Gastroesophageal sphincter (tissue), 4 donors: ENCODE measurements around the gene CPEB2. TPM values are rescaled to one million over a fixed set of nuclear protein-coding genes. Genes with fewer than 3 reads are reported as not detected.
A peak's percentile ranks its signal among the peaks of the same experiment; 100 is the strongest.

Source experiments
- ATAC-seq: fragments of 150-250 bp; one replicate; pipeline ENCODE4 v1.9.1; 2016; ENCODE audit warnings: mild to moderate bottlenecking, moderate library complexity
- H3K27ac ChIP-seq, 4 donors: fragments of 200-600 bp; sonication (generic) in 3 of 4; 1 replicate in 3 of 4; 2 replicates in 1 of 4; pipeline ENCODE4 v1.5.1; 2016 to 2019
- H3K27me3 ChIP-seq: fragments of 200-600 bp; sonication (generic); one replicate; pipeline ENCODE4 v1.5.1; 2019
- H3K36me3 ChIP-seq, 2 donors: fragments of 200-600 bp; sonication (generic); one replicate each; pipeline ENCODE4 v1.5.1; 2019; ENCODE audit warnings: control low read depth in 1 of 2
- H3K4me1 ChIP-seq, 3 donors: fragments of 200-600 bp; sonication (generic); 1 replicate in 2 of 3; 2 replicates in 1 of 3; pipeline ENCODE4 v1.5.1; 2016 to 2019; ENCODE audit warnings: control low read depth in 2 of 3
- H3K4me3 ChIP-seq, 2 donors: fragments of 200-600 bp; sonication (generic); one replicate each; pipeline ENCODE4 v1.5.1; 2019; ENCODE audit warnings: mild to moderate bottlenecking in 1 of 2, moderate library complexity in 1 of 2
- H3K9me3 ChIP-seq, 3 donors: fragments of 200-600 bp; sonication (generic); one replicate each; pipeline ENCODE4 v1.5.1; 2017 to 2019; ENCODE audit warnings: control low read depth in 2 of 3
- CTCF ChIP-seq, 4 experiments: fragments of 200-600 bp in 2 of 4; fragments of 450-650 bp in 2 of 4; sonication (generic) in 1 of 4; IDR thresholded peaks; one replicate each; pipeline ENCODE4 v1.5.1; 2017 to 2019; ENCODE audit warnings: antibody characterized with exemption in 4 of 4, mild to moderate bottlenecking in 2 of 4, moderate library complexity in 2 of 4
- EP300 ChIP-seq: sonication (generic); formaldehyde crosslinking; IDR thresholded peaks from one replicate; pipeline ENCODE4 v1.6.1; 2017; ENCODE audit warnings: antibody characterized with exemption, mild to moderate bottlenecking
- POLR2A ChIP-seq, 2 donors: fragments of 450-650 bp; IDR thresholded peaks; one replicate each; pipeline ENCODE4 v1.6.1; 2017; ENCODE audit warnings: antibody characterized with exemption in 2 of 2, mild to moderate bottlenecking in 2 of 2, moderate library complexity in 1 of 2
- POLR2AphosphoS5 ChIP-seq: sonication (generic); formaldehyde crosslinking; IDR thresholded peaks from one replicate; pipeline ENCODE4 v1.6.1; 2017; ENCODE audit warnings: antibody characterized with exemption
- WGBS, 2 donors: methylation state at CpG; one replicate each; pipeline ENCODE4 v1.1.5; 2018; ENCODE audit warnings: low coverage in 1 of 2; 5-methylcytosine and 5-hydroxymethylcytosine counted together
- total RNA-seq, 4 donors: library from RNA; depleted of rRNA; stranded (reverse); fragments of >200 nt; gene quantifications; one replicate each; pipeline ENCODE4 v1.1.0, GENCODE V29; 2016

The CPEB2 gene
- total RNA-seq, 4 donors from 2014 or later, result 21.9 to 34.4 (median 27.4) TPM

GRCh38 chr4:15065516-15065915 lies 63.2 kb downstream of the CPEB2 start:
- H3K27me3 ChIP-seq, result no peaks in the 10 kb centered on the region
- no peak overlapping the region for H3K4me3 ChIP-seq
- TF ChIP-seq POLR2AphosphoS5 (no peak), CTCF (IDR thresholded peaks at IDR 0.05) (no peak), EP300 (no peak), POLR2A (IDR thresholded peaks at IDR 0.05) (no peak)
- ATAC-seq, result no peak
- WGBS, 2 donors, result 33 to 87% methylated on average over 1 to 5 of the region's 5 CpGs
- H3K27ac ChIP-seq, result no peak overlapping the region
- H3K4me1 ChIP-seq, result peaks cover 0 to 10% (median 0%) of the 10 kb centered on the region in 3 donors
- peaks cover 0 to 63% of the 10 kb centered on the region in 2 donors for H3K36me3 ChIP-seq
- no peaks in the 10 kb centered on the region for H3K9me3 ChIP-seq

- Histone ChIP-seq H3K27me3 (no peaks in the 10 kb centered on the region), H3K4me1 (peaks cover 0 to 10% (median 0%) of the 10 kb centered on the region in 3 donors), H3K4me3 (no peak overlapping the region), H3K9me3 (no peaks in the 10 kb centered on the region), H3K27ac (no peak overlapping the region), H3K36me3 (peaks cover 0 to 61% of the 10 kb centered on the region in 2 donors)
- ATAC-seq, result no peak
- 83 to 95% methylated on average over 4 to 5 of the region's 7 CpGs for WGBS, 2 donors
- TF ChIP-seq CTCF (IDR thresholded peaks at IDR 0.05), result no peak
- no peak for TF ChIP-seq POLR2AphosphoS5
- TF ChIP-seq POLR2A (IDR thresholded peaks at IDR 0.05), result no peak
- no peak for TF ChIP-seq EP300
Measured at GRCh38 chr4:15066140-15066539, 63.9 kb downstream of the CPEB2 start.

- Histone ChIP-seq H3K4me3 (no peak overlapping the region), H3K27me3 (no peaks in the 10 kb centered on the region), H3K27ac (no peak overlapping the region), H3K4me1 (peaks cover 0 to 10% (median 0%) of the 10 kb centered on the region in 3 donors), H3K9me3 (no peaks in the 10 kb centered on the region), H3K36me3 (peaks cover 0 to 40% of the 10 kb centered on the region in 2 donors)
- TF ChIP-seq CTCF (IDR thresholded peaks at IDR 0.05), result no peak
- no peak for TF ChIP-seq POLR2AphosphoS5
- TF ChIP-seq POLR2A (IDR thresholded peaks at IDR 0.05), result no peak
- TF ChIP-seq EP300, result no peak
- no peak for ATAC-seq
- 75 to 100% methylated on average over 1 of the region's 1 CpG for WGBS, 2 donors
Measured at GRCh38 chr4:15068298-15068697, 66.0 kb downstream of the CPEB2 start.

GRCh38 chr4:15075875-15076274 lies 73.6 kb downstream of the CPEB2 start:
- H3K27me3 ChIP-seq, result no peaks in the 10 kb centered on the region
- no peak overlapping the region for H3K27ac ChIP-seq
- peaks cover 0 to 16% (median 0%) of the 10 kb centered on the region in 3 donors for H3K9me3 ChIP-seq
- no peaks in the 10 kb centered on the region for H3K4me1 ChIP-seq
- no peak overlapping the region for H3K4me3 ChIP-seq
- TF ChIP-seq POLR2A (IDR thresholded peaks at IDR 0.05) (no peak), EP300 (no peak)
- H3K36me3 ChIP-seq, result peaks cover 0 to 3% of the 10 kb centered on the region in 2 donors
- ATAC-seq, result no peak

GRCh38 chr4:15077969-15078368 lies 75.7 kb downstream of the CPEB2 start:
- Histone ChIP-seq H3K9me3 (peaks cover 0 to 16% (median 0%) of the 10 kb centered on the region in 3 donors), H3K4me1 (no peaks in the 10 kb centered on the region), H3K27me3 (no peaks in the 10 kb centered on the region), H3K36me3 (no peaks in the 10 kb centered on the region), H3K4me3 (no peak overlapping the region), H3K27ac (no peak overlapping the region)
- ATAC-seq, result peak; percentile 41
- WGBS, 2 donors, result 84 to 100% methylated on average over 2 of the region's 2 CpGs
- TF ChIP-seq EP300 (no peak), POLR2AphosphoS5 (no peak), CTCF (IDR thresholded peaks at IDR 0.05) (no peak), POLR2A (IDR thresholded peaks at IDR 0.05) (no peak)
